H4 (cell line): ENCODE data around the gene TMEM191B. TPM values are rescaled to one million over a fixed set of nuclear protein-coding genes. Genes with fewer than 3 reads are reported as not detected.
"Not testable (repeated sequence)": the region's sequence is repeated elsewhere in the genome, so short reads cannot be mapped to it uniquely, and the experiment has no call there.

Source experiments
- DNase-seq: peaks from one replicate; pipeline ENCODE4 v3.0.0-alpha.2; 2015; ENCODE audit warnings: low spot score
- total RNA-seq: library from RNA; depleted of rRNA; stranded (reverse); fragments of >200 nt; shearing (Covaris generic); gene quantifications from 2 replicates; pipeline ENCODE4 v1.2.3, GENCODE V29; 2014; rRNA removed

The TMEM191B gene
- not detected in 2 replicates for total RNA-seq

GRCh38 chr22:18527752-18528596 is at the start of gene TMEM191B:
Gene TMEM191B, plus strand, starts transcription at chr22:18527802. Its CDS starts 179 bp downstream, at chr22:18527981.
- DNase-seq: not testable (repeated sequence)

GRCh38 chr22:18496227-18496626 is 31.4 kb upstream of the TMEM191B start:
- not testable (repeated sequence) for DNase-seq

GRCh38 chr22:18511327-18511726 is 16.3 kb upstream of the TMEM191B start:
- not testable (repeated sequence) for DNase-seq

- not testable (repeated sequence) for DNase-seq
Measured at GRCh38 chr22:18512378-18512777, 15.2 kb upstream of the TMEM191B start.

GRCh38 chr22:18513454-18513853 is 14.1 kb upstream of the TMEM191B start:
- not testable (repeated sequence) for DNase-seq

- not testable (repeated sequence) for DNase-seq
Measured at GRCh38 chr22:18518061-18518460, 9.5 kb upstream of the TMEM191B start, which contains the start of gene GGTLC3. Gene GGTLC3, minus strand, starts transcription at chr22:18518161. Its CDS starts 264 bp downstream, at chr22:18517897.

- DNase-seq: not testable (repeated sequence)
Measured at GRCh38 chr22:18522762-18523161, 4.8 kb upstream of the TMEM191B start.

GRCh38 chr22:18523328-18523727 is 4.3 kb upstream of the TMEM191B start:
- not testable (repeated sequence) for DNase-seq

GRCh38 chr22:18528597-18529415 is 1.2 kb downstream of the TMEM191B start:
- not testable (repeated sequence) for DNase-seq

- DNase-seq: not testable (repeated sequence)
Measured at GRCh38 chr22:18529416-18530145, 2.0 kb downstream of the TMEM191B start.

- not testable (repeated sequence) for DNase-seq
Measured at GRCh38 chr22:18533633-18534032, 6.0 kb downstream of the TMEM191B start.

GRCh38 chr22:18534315-18534714 is 6.7 kb downstream of the TMEM191B start:
- not testable (repeated sequence) for DNase-seq

- DNase-seq: not testable (repeated sequence)
Measured at GRCh38 chr22:18539994-18540393, 12.4 kb downstream of the TMEM191B start.

- DNase-seq: not testable (repeated sequence)
Measured at GRCh38 chr22:18543400-18543799, 15.8 kb downstream of the TMEM191B start.

GRCh38 chr22:18544615-18545014 is 17.0 kb downstream of the TMEM191B start:
- not testable (repeated sequence) for DNase-seq

- not testable (repeated sequence) for DNase-seq
Measured at GRCh38 chr22:18549458-18550179, 22.0 kb downstream of the TMEM191B start.

GRCh38 chr22:18551046-18551445 is 23.4 kb downstream of the TMEM191B start:
- not testable (repeated sequence) for DNase-seq

- not testable (repeated sequence) for DNase-seq
Measured at GRCh38 chr22:18552839-18553597, 25.4 kb downstream of the TMEM191B start.

GRCh38 chr22:18554280-18555256 is 27.0 kb downstream of the TMEM191B start:
- DNase-seq: not testable (repeated sequence)
